GM18520 (cell line): ENCODE data around the gene DOCK9.

Experiments used
- ATAC-seq: cut with Tn5 transposase; IDR thresholded peaks from one replicate; pipeline ENCODE4 v1.9.1; 2021; ENCODE audit not compliant: unreplicated experiment

The DOCK9 gene

GRCh38 chr13:98888890-98889279 is 89.0 kb downstream of the DOCK9 start:
- no peak for ATAC-seq

DNA sequence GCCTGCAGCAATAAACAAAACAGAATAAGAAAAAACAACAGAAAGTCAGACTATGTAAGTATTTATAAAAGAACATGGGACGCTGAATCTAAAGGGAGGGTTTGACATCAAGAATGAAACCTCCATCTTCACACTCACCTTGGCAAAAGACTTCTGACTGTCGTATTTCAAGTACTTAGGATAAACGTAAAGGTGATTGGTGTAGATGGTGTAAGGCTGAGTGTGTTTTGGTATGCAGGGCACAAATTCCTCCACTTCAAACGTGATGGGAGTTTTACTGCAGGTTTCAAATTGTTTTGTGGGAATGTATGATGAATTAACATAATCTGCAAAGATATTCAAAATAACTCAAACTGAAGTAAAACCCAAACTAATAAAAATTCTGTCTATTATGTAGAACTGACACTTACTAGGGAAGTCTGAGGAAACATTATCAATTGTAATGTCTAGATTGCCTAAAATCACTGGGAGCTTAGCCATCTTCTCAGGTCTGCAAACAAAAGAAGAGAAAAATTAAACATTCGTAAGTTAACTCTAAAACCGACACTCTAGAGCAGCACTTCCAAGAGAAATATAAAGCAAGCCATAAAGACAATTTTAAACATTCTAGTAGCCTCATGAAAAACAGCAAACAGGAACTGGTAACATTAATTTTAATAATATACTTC is 89.5 kb downstream of the DOCK9 start:
- ATAC-seq: no peak

DNA sequence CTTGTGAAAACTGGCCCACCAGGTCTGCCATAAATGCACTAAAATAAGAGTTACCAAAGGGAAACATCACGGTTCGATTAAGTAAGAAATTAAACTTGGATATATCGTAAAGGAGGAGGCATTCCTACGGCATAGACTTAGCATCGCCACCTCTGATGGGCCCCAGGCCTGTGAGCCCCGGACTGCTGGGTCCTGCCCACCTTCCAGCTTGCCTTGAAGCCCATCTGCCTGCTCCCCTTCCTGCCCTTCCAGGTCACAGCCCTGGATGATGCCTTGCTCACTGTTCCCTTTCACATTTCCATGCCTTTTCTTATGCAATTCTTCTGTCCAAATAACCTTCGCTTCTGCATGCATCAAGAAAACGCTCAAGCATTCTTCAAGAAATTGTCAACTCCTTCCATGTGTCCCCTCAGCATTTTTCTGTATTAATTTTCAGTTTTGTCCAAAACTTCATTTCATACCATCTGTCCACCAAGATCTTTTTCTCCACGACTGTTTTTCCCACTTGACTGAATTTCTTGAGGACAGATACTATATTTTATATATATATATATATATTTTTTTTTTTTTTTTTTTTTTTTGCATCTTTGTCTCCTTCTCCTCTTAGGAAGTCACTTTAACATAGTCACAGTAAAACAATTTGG is 91.2 kb downstream of the DOCK9 start:
- ATAC-seq: no peak

DNA sequence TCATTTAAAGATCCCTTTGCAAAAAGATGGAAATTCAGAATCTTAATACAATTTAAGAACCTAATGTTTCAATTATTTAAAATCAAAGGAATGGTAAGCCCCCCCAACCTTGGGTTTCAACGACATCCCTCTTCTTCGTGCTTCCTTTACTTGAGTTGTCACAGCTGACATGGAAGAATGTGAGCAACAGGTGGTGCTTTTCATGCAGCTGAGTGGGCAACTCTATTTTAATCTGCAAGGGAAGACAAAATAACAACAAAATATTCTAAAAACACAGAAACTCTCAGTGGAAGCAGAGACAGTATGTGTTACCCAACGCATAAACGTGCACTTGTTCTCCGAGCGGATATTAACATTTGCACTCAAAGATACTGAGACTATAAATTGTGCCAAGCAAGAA is 92.3 kb downstream of the DOCK9 start:
- ATAC-seq: no peak

DNA sequence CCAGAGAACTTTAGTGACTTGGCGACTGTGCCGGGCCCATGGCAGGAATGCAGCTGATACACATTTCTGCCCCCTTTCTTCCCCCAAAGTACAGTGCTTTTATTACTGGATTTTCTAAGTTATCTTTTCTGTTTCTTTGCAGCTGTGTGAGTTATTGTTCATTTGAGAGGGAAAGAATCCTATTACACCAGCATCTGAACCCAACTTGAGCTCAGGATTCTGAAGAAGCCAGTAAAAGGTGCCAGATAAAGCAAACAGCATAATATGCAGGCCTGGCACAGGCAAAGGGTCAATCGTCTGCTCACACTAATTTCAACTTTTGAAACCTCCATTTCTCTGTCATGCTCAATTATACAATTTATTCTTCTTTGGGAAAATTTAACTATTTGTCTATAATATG is 93.9 kb downstream of the DOCK9 start:
- no peak for ATAC-seq

DNA sequence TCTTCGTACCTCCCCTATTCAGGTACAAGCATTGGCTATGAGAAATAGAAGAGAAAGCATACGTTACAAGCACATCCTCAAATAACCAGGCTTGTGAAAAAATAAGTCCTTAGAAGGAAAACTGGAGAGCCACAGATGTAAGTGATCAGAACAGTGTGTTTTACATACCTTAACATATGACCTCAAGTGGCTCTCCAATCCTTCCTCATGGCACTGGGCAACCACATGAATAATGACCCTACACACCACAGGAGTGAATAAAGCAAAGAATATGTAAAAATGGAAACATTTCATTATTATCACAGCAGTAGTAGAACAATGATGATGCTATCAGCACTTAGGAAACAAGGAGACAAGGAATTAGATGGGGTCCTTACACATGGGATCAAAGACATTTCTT is 96.5 kb downstream of the DOCK9 start:
- ATAC-seq: no peak

- no peak for ATAC-seq
Measured at GRCh38 chr13:98880677-98881076, 97.2 kb downstream of the DOCK9 start.

DNA sequence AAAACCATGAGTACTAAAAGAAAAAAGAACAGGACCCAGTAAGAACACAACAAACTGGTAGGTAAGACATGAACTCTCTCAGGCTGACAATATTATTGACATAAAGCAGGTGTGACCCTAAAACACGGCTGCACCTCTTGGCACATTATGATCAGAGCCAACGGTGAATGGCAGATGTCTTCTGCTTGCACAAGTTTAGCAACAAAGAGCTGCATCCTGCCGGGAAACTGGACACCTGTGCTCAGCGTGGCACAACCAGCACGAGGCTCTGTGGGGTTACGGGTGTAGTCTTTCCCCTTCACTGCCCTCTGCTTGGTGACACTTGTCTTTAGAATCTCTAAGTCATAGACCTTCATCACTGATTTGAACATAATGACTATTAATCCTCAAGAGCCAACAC is 97.9 kb downstream of the DOCK9 start:
- no peak for ATAC-seq

GRCh38 chr13:98879127-98879520 is 98.7 kb downstream of the DOCK9 start:
- ATAC-seq: no peak

DNA sequence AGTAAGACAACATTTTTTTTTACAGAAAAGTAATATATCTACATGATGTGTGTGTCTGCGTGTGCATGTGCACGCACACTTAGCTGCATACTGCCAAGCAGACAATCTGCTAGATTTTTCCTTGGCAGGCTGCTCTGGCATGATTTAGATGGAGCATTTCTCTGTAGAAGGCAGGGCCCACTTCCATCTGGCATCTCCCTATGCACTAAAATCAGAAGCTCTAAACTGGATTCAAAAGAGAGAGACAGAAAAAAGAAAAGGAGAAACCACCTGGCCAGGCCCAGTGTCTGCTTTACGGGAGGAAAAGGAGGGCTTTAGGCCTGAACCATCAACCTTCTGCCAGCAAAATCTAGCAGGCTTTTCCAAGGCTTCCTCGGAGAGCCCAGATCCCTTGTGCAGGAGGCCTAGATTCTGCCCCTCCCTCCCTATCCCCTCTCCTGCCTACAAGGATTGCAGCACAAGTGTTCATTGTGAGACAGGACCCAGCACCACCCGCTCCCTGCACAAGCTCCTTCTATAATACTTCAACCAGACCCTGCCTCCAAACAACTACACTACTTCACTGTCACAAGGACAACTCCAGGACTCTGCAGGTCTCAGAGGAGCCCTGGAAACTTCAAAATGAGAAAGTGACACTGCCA is 99.3 kb downstream of the DOCK9 start:
- ATAC-seq: no peak

- ATAC-seq: no peak
Measured at GRCh38 chr13:98877936-98878335, 99.9 kb downstream of the DOCK9 start.

- ATAC-seq: no peak
Measured at GRCh38 chr13:98877466-98877865, 100.4 kb downstream of the DOCK9 start.

GRCh38 chr13:98875146-98875729 is 102.6 kb downstream of the DOCK9 start:
- ATAC-seq: peak; percentile 96

DNA sequence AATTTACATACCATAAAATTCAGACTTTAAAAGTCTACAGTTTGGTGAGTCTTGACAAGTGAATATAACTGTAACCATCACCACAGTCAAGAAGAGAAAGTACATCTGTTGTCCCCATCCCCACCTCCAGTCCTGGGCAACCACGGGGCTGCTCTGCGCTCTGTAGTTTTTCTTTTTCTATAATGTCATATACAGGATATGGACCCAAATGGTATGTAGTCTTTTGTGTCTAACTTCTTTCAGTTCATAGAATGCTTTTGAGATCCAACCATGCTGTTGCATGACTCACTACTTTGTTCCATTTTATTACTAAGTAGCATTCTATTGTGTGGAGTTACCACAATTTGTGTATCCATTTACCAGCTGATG is 103.9 kb downstream of the DOCK9 start:
- no peak for ATAC-seq

DNA sequence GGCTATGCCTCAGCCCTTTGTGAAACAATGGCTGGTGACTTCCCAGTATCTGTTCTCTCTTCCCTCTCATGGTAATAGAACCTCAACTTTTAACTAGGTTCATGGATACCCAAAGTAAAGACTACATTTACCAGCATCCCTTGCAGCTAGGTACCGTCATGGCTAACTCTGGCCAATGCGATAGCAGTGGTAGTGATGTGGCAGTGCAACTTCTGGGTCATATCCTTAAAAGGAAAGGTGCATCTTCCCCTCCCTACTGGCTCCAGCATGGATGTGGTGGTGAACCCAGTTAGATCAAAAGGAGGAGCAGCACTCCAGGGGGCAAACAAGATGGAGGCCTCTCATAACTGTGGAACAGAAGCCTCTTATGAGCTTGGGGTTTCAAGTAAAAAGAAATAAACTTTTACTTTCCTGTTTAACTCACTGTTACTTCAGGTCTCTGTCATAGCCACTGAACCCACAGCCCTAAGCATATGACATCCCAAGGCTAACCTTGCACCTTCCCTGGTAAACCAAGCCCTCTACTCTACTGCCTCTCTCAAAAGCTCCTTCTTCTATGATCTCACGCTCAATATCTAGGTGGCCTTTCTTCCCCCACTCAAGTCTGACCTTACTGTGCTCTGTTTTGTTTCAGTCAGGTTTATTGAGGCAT is 104.4 kb downstream of the DOCK9 start:
- ATAC-seq: no peak

GRCh38 chr13:98871727-98872126 is 106.1 kb downstream of the DOCK9 start:
- ATAC-seq: no peak

DNA sequence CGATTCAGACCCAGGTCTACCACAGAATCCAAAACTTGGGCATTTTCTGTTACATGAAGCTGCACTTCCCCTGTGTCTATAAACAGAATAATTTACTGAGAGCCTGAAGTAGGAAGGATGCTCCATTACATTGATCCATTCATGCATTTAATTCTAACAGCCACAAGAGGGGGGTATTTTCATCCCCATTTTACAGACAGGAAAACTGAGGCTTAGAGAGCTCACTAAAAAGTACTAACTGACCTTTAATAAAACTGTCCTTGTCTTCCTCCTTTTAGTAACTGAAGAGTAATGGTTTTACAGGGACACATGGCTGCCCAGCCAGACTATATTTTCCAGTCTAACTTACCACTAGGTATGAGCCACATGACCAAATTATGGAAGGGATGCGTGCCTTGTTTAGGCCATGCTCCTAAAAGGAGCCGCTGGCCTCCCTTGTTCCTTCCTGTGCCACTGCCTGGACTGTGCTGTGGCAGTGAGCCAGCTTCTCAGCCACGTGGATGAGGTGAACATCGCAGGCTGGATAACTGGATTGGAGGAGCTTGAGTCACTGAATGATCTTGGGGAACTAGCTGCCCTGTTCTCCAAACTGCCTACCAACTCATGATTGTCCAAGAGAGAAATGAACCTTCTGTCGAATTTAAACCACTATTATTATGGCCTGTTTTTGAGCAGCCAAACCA is 108.3 kb downstream of the DOCK9 start:
- ATAC-seq: no peak

GRCh38 chr13:98868932-98869331 is 108.9 kb downstream of the DOCK9 start:
- ATAC-seq: no peak

DNA sequence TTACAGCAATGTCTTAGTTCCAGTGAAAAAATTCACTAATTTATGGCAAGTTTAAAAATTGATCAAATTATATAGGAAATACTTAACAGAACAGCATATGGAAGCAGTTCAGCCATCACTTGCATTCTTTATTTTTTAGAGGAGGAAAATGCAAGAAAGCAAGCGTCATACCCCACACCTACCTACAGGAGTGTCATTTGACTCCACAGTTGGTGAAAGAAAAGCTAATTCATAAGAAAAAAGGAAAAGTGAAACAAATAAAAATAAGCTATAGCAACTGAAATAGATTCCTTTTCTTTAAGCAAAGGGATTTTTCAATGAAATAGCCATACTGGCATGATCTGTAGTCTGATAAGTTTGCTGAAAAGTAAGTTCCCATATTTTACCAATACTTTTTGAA is 111.0 kb downstream of the DOCK9 start:
- ATAC-seq: no peak

DNA sequence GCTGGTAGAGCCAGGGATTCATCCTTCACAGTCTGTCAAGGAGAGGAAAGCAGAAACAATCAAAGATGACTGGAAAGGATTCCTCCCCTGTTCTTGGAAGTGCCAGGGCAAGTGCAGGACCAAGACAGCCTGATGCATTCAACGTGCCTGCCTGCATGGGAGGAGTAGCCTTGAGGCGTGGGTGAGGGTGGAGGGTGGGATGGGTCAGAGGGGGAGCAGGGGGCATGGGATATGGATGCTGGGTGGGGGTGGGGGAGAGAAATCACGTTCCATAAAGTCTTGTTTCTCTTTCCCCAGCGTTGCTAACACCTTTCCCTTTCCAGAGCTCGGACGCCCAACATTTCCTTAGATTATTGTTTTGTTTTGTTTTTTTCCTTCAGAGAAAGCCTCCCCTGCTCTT is 117.4 kb downstream of the DOCK9 start:
- ATAC-seq: no peak

- no peak for ATAC-seq
Measured at GRCh38 chr13:98858191-98858590, 119.7 kb downstream of the DOCK9 start.
